Measurements from ENCODE around the gene PANK1. TPM values are rescaled to one million over a fixed set of nuclear protein-coding genes. Genes with fewer than 3 reads are reported as not detected.

PANK1 gene
- total RNA-seq, 4 donors from 2014 or later: 2.0 to 5.0 (median 3.6) TPM

- H3K4me3 ChIP-seq: no peak overlapping the region
- peaks cover 0 to 14% (median 5%) of the 10 kb centered on the region in 4 donors for H3K4me1 ChIP-seq
- TF ChIP-seq EP300 (IDR thresholded peaks at IDR 0.05) (no peak), CTCF (IDR thresholded peaks at IDR 0.05) (no peak), POLR2AphosphoS5 (IDR thresholded peaks at IDR 0.05) (no peak), POLR2A (IDR thresholded peaks at IDR 0.05; ENCODE audit: low read depth) (no peak)
- intact Hi-C loops (cut with DNase I): no loop called here
- peaks cover 0 to 7% (median 3%) of the 10 kb centered on the region in 4 donors for H3K36me3 ChIP-seq
- no peak overlapping the region for H3K27ac ChIP-seq (replicated peaks in 1 of 4)
- WGBS: 96% methylated on average over 2 of the region's 2 CpGs
- no peaks in the 10 kb centered on the region for H3K9me3 ChIP-seq
- DNase-seq (ENCODE audit: extremely low spot score): no peak
- H3K27me3 ChIP-seq: no peaks in the 10 kb centered on the region
Observed at GRCh38 chr10:89634637-89635036, 10.4 kb downstream of the PANK1 start.

GRCh38 chr10:89633484-89633883, 11.6 kb downstream of the PANK1 start:
- no peak overlapping the region for H3K4me3 ChIP-seq
- TF ChIP-seq CTCF (IDR thresholded peaks at IDR 0.05): no peak
- TF ChIP-seq POLR2AphosphoS5 (IDR thresholded peaks at IDR 0.05): no peak
- no peak for TF ChIP-seq EP300 (IDR thresholded peaks at IDR 0.05)
- TF ChIP-seq POLR2A (IDR thresholded peaks at IDR 0.05; ENCODE audit: low read depth): no peak
- no peaks in the 10 kb centered on the region for H3K27me3 ChIP-seq
- intact Hi-C loops (cut with DNase I): no loop called here
- no peak overlapping the region for H3K27ac ChIP-seq (replicated peaks in 1 of 4)
- DNase-seq (ENCODE audit: extremely low spot score): no peak
- H3K36me3 ChIP-seq: peaks cover 0 to 7% (median 3%) of the 10 kb centered on the region in 4 donors
- no peaks in the 10 kb centered on the region for H3K9me3 ChIP-seq
- H3K4me1 ChIP-seq: peaks cover 0 to 22% (median 7%) of the 10 kb centered on the region in 4 donors

GRCh38 chr10:89632824-89633223, 12.2 kb downstream of the PANK1 start:
- no peak overlapping the region for H3K27ac ChIP-seq (replicated peaks in 1 of 4)
- intact Hi-C loops (cut with DNase I): no loop called here
- WGBS: 95% methylated on average over 1 of the region's 1 CpG
- TF ChIP-seq EP300 (IDR thresholded peaks at IDR 0.05): no peak
- no peak for TF ChIP-seq CTCF (IDR thresholded peaks at IDR 0.05)
- no peak for TF ChIP-seq POLR2A (IDR thresholded peaks at IDR 0.05; ENCODE audit: low read depth)
- TF ChIP-seq POLR2AphosphoS5 (IDR thresholded peaks at IDR 0.05): no peak
- H3K4me1 ChIP-seq: peaks cover 0 to 22% (median 7%) of the 10 kb centered on the region in 4 donors
- no peak overlapping the region for H3K4me3 ChIP-seq
- no peak for DNase-seq (ENCODE audit: extremely low spot score)
- no peaks in the 10 kb centered on the region for H3K27me3 ChIP-seq
- H3K36me3 ChIP-seq: peaks cover 0 to 7% (median 3%) of the 10 kb centered on the region in 4 donors
- H3K9me3 ChIP-seq: no peaks in the 10 kb centered on the region

GRCh38 chr10:89627830-89628229, 17.2 kb downstream of the PANK1 start:
- H3K27me3 ChIP-seq: no peaks in the 10 kb centered on the region
- intact Hi-C loops (cut with DNase I): no loop called here
- TF ChIP-seq EP300 (IDR thresholded peaks at IDR 0.05) (no peak), POLR2A (IDR thresholded peaks at IDR 0.05; ENCODE audit: low read depth) (no peak), CTCF (IDR thresholded peaks at IDR 0.05) (no peak)

More at GRCh38 chr10:89627830-89628229, 17.2 kb downstream of the PANK1 start:
- DNase-seq (ENCODE audit: extremely low spot score): no peak
- Histone ChIP-seq H3K4me1 (peaks cover 7 to 28% (median 13%) of the 10 kb centered on the region in 4 donors), H3K36me3 (no peaks in the 10 kb centered on the region), H3K9me3 (no peaks in the 10 kb centered on the region), H3K27ac (replicated peaks in 1 of 4) (no peak overlapping the region), H3K4me3 (no peak overlapping the region)
- 74% methylated on average over 1 of the region's 1 CpG for WGBS

Data from esophagus muscularis mucosa (tissue), 4 donors.